DLD1 (cell line): ENCODE measurements around the gene C1orf50.

Source experiments
- in situ Hi-C: cut with HindIII; loops from 2 replicates; pipeline ENCODE4 v1.10.0; 2017; ENCODE audit warnings: low sequenced_read_pairs

Gene C1orf50

DNA sequence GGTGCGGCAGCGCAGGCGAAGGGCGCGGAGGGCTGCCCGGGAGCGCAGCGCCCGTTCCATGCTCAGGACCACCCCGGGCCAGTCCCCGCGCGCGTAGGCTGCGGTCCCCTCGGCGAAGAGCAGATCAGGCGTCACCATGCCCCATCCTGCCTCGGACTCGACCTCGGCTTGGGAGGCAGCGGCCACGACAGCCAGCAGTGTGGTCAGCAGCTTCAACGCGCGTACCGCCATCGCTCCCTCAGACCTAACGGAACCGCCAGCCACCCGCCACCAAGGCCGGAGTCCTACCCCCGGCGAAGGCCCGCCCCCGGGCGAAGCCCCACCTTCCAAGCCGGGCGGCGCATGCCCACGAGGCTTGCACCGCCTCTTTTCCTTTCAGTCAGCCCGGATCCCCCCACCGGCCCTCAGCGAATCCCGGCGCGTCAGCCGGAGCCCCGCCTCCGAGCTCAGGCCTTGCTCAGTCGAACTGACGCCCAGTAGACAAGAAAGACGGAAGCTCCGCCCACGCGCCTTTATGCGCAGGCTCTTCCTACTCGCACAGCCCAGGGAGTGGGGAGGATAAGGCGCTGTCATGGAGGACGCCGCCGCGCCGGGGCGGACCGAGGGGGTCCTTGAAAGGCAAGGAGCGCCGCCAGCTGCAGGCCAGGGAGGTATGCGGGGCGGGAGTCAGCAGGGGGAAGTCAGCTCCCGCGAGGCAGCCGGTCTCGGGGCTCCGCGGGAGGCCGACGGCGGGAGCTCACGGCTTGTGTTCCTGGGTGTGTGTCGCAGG lies at the start of gene C1orf50, which contains the start of gene P3H1:
TSS of gene C1orf50 (plus strand) at position 509 of the 769 bp plus-strand sequence. CDS start at position 572, 63 bp downstream.
TSS of gene P3H1 (minus strand) at position 288 of the 769 bp plus-strand sequence. CDS start at position 231, 57 bp downstream.
- in situ Hi-C loops: no loop called here

GRCh38 chr1:42720868-42721267 lies 46.2 kb upstream of the C1orf50 start:
- in situ Hi-C loops: loop anchor here (10.0 kb wide), 1 partner anchor 74 kb away; no protein-coding TSS in a partner anchor

DNA sequence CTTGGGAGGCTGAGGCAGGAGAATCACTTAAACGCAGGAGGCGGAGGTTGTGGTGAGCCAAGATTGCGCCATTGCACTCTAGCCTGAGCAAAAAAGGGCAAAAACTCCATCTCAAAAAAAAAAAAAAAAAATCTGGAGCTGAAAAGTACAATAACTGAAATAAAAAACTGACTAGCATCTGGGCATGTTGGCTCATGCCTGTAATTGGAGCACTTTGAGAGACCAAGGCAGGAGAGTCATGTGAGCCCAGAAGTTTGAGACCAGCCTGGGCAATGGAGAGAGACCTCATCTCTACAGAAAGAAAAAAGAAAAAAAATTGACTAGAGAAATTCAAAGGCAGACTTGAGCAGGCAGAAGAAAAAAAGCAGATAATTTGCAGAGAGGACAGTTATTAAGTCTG lies 45.1 kb upstream of the C1orf50 start:
- in situ Hi-C loops: loop anchor here (10.0 kb wide), 1 partner anchor 73 kb away; no protein-coding TSS in a partner anchor

GRCh38 chr1:42722403-42722802 lies 44.6 kb upstream of the C1orf50 start:
- in situ Hi-C loops: loop anchor here (10.0 kb wide), 1 partner anchor 72 kb away; no protein-coding TSS in a partner anchor

DNA sequence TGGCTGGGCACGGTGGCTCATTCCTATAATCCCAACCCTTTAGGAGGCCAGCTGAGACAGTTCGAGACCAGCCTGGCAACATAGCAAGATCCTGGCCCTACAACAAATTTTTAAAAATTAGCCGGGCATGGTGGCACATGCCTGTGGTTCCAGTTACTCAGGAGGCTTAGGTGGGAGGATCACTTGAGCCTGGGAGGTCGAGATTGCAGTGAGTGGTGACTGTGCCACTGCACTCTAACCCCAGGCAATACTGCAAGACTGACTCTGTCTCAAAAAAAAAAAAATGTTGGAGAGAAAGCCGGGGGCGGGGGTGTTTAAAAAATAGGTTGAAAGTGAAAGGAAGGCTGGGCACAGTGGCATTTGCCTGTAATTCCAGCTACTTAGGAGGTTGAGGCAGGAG lies 43.5 kb upstream of the C1orf50 start:
- in situ Hi-C loops: loop anchor here (10.0 kb wide), 1 partner anchor 71 kb away; no protein-coding TSS in a partner anchor

DNA sequence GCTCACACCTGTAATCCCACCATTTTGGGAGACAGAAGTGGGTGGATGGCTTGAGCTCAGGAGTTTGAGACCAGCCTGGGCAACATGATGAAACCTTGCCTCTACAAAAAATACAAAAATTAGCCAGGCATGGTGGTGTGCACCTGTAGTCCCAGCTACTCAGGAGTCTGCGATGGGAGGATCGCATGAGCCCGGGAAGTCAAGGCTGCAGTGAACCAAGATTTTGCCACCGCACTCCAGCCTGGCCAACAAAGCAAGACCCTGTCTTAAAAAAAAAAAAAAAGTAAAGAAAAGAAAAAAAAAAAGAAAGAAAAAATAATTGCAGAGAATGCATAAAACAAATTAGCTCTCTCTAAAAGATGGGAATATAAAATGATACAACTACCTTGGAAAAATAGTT lies 41.2 kb upstream of the C1orf50 start:
- in situ Hi-C loops: loop anchor here (10.0 kb wide), 1 partner anchor 69 kb away; no protein-coding TSS in a partner anchor

GRCh38 chr1:42730002-42730401 lies 37.0 kb upstream of the C1orf50 start:
- in situ Hi-C loops: no loop called here

- in situ Hi-C loops: no loop called here
Observed at GRCh38 chr1:42730988-42731387, 36.1 kb upstream of the C1orf50 start.

DNA sequence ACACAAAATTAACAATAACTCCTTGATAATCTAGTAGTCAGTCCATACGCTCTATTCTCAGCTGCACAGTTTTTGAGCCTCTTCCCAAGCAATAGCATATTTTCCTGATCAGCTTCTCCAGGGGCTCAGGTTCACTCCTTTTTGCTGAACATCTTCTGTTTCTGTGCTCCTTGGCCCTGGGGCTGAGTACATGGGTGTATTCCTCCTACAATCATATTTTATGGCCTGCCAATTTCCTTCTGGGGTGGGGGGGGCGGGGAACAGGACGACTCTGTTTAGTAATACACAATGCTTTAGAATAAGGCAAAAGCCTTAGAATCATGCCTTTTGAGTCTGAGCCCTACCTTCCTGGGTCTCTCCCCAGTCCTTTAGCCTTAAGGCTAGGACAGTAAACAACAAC lies 35.5 kb upstream of the C1orf50 start:
- in situ Hi-C loops: no loop called here

GRCh38 chr1:42732126-42732680 lies 34.8 kb upstream of the C1orf50 start:
- in situ Hi-C loops: no loop called here

GRCh38 chr1:42733415-42734200 lies 33.4 kb upstream of the C1orf50 start:
- in situ Hi-C loops: no loop called here

DNA sequence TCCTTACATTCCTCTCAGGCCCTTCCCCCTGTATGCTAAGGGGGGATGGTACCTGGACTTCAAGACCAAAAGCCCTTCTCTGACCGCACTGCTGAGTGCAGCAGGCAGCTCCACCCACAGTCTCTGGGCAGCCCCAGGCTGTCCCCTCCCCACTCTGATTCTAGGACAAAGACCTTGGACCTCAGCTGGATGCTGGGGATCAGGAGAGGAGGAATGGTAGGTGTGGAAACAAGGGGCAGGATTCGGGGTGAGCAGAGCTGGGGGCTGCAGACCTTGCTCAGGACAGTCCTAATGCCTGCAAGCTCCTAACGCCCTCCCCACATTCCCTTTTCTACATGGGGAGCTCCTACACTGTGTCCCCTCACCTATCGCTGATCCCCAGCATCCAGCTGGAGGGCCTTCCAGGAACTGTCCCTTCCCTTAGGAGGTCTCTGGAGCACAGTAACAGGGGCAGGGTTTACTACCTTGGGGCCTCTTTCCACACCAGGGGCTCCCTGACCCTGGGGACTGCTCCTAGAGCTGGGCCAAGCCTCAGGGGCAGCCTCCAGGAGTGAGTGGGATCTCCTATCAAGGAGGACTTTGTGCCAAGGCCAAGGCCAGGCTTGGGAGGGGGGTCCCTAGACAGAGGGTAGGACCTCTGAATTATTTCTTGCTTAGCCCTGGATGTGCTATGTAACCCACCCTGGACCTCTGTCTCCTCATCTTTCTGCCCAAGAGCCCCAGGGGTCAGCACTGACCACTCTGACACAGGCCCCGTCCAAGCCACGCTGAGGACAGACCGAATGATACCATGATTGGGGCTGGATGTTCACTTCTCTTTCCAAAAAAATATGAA lies 32.6 kb upstream of the C1orf50 start:
- in situ Hi-C loops: no loop called here

- in situ Hi-C loops: no loop called here
Observed at GRCh38 chr1:42735056-42735455, 32.0 kb upstream of the C1orf50 start.

GRCh38 chr1:42735477-42736105 lies 31.5 kb upstream of the C1orf50 start:
- in situ Hi-C loops: no loop called here

DNA sequence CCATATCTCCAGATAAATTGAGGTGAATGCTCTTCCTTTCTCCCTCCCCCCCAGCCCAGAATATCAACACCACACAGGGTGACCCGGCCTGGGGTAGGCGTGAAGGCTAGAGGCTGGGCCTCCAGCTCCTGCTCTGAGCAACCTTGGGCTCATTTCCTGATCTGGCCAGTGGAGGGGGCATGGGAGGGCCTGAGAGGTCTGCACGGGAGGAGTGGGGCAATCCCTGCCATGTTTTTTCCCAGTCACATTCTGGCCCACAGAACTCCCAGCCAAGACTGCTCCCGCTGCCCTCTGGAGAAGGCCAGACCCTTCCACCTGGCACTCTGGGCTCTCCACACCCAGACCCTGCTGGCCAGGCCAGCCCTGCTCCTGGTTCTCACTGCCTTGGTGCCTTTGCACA lies 30.9 kb upstream of the C1orf50 start:
- in situ Hi-C loops: no loop called here

- in situ Hi-C loops: no loop called here
Observed at GRCh38 chr1:42736571-42737200, 30.4 kb upstream of the C1orf50 start.

GRCh38 chr1:42737257-42737656 lies 29.8 kb upstream of the C1orf50 start:
- in situ Hi-C loops: no loop called here

DNA sequence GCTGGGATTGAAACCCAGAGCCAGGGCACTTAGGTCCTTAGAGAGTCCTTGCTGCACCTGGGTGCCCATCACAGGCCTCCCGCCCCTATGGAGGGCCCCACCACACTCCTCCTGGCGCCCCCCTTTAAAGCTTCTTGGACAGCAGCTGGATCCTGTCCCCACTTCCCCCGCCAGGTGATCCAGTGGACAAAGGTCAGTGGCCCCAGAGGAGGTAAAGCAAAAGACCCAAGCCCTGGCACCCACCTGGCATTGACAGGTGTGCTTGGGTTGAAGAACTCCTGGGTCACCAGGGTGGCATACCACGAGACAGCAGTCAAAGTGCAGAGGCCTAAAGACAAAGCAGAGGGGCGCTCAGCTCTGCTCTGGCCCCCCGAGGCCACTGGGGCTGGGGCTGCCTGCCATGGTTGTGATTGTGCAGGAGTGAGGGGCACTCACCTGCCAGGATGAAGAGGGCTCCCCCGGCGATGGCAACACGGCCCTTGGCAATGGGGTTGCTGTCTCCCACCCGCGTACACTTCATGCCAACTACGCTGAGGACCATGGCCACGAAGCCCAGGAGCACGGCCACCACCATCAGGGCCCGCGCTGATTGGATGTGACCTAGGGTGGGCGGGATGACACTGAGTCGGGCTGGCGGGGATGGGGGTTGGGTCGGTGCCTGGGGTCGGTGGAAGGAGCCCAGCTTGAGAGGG lies 28.9 kb upstream of the C1orf50 start:
- in situ Hi-C loops: no loop called here

DNA sequence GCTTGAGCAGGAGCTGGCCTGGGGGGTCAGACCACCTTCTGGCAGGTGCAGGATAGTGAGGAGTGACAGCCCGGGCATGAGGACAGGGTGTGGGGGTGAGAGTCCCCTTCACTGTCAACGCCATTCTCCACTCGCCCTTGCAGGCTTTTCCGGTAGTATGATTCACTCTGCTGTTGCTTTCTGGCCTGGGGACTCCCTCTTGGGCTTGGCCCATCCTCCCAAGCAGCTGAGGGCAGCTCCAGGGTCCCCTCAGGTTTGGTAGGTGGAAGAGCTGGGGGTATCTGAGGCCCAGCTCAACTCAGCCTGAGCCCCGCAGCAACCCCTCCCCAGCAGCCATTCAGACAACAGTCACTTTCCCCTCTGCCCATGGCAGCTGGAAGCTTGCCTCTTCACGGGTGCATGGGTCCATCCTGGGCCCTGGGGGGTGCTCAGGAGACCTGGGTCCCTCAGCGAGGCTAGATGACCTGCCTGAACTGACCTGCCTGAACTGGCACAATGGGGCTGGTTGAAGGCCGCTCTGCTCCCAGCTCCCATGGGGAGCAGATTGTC lies 28.3 kb upstream of the C1orf50 start:
- in situ Hi-C loops: no loop called here
